Fibroblast of lung (primary cell): ENCODE measurements around the gene PLA2G3. TPM values are rescaled to one million over a fixed set of nuclear protein-coding genes. Genes with fewer than 3 reads are reported as not detected.

Experiments
- DNase-seq, 2 donors: peaks; one replicate each; pipeline versions ENCODE4 v3.0.0 to v3.0.0-alpha.2; 2010; ENCODE audit warnings: low read depth in 2 of 2
- H2AFZ ChIP-seq: 2 replicates; pipeline ENCODE4 v1.5.1; 2012; ENCODE audit warnings: low read length, control low read depth, inconsistent platforms
- H3K27ac ChIP-seq: 2 replicates; pipeline ENCODE4 v1.5.1; 2011; ENCODE audit warnings: low read length, control low read depth; ENCODE audit not compliant: insufficient read depth
- H3K27me3 ChIP-seq: 2 replicates; pipeline ENCODE4 v1.5.1; 2011; ENCODE audit warnings: mild to moderate bottlenecking, low read length; ENCODE audit not compliant: control insufficient read depth, insufficient read depth
- H3K36me3 ChIP-seq: 2 replicates; pipeline ENCODE4 v1.5.1; 2011; ENCODE audit warnings: low read length; ENCODE audit not compliant: control insufficient read depth, insufficient read depth
- H3K4me1 ChIP-seq: 2 replicates; pipeline ENCODE4 v1.5.1; 2011; ENCODE audit warnings: low read length; ENCODE audit not compliant: control insufficient read depth, insufficient read depth; ENCODE audit errors: extremely low read depth
- H3K4me2 ChIP-seq: 2 replicates; pipeline ENCODE4 v1.5.1; 2011; ENCODE audit warnings: low read length, control low read depth; ENCODE audit not compliant: insufficient read depth; ENCODE audit errors: extremely low read depth
- H3K4me3 ChIP-seq, 4 experiments: fragments of 200-600 bp in 1 of 4; sonication (generic) in 1 of 4; replicated peaks in 1 of 4; 2 replicates each; pipeline ENCODE4 v1.5.1; 2011 to 2016; ENCODE audit warnings: low read length in 4 of 4, low read depth in 3 of 4, mild to moderate bottlenecking in 3 of 4, control low read depth in 2 of 4, inconsistent platforms in 1 of 4, mixed read lengths in 1 of 4; ENCODE audit not compliant: insufficient read depth in 1 of 4; ENCODE audit errors: control extremely low read depth in 1 of 4
- H3K79me2 ChIP-seq: 2 replicates; pipeline ENCODE4 v1.5.1; 2012; ENCODE audit warnings: mild to moderate bottlenecking, low read length, inconsistent platforms; ENCODE audit not compliant: control insufficient read depth, insufficient read depth
- H3K9ac ChIP-seq: 2 replicates; pipeline ENCODE4 v1.5.1; 2011; ENCODE audit warnings: mild to moderate bottlenecking, low read length, control low read depth; ENCODE audit not compliant: insufficient read depth
- H3K9me3 ChIP-seq: 2 replicates; pipeline ENCODE4 v1.5.1; 2012; ENCODE audit warnings: low read depth, low read length; ENCODE audit not compliant: control insufficient read depth, insufficient read depth
- H4K20me1 ChIP-seq: 2 replicates; pipeline ENCODE4 v1.5.1; 2011; ENCODE audit warnings: low read length; ENCODE audit not compliant: control insufficient read depth, insufficient read depth; ENCODE audit errors: extremely low read depth
- EZH2 ChIP-seq: IDR thresholded peaks from 2 replicates; pipeline ENCODE4 v1.5.1; 2012; ENCODE audit warnings: low read length, control low read depth, mild to moderate bottlenecking; ENCODE audit errors: missing control alignments
- polyA plus RNA-seq, 2 donors: library from polyadenylated mRNA; depleted of rRNA in 1 of 2; stranded (reverse) in 1 of 2; unstranded in 1 of 2; fragments of >200 nt; gene quantifications; 2 replicates each; pipeline ENCODE4 v1.2.1, GENCODE V29; 2011 to 2012; ENCODE audit warnings: missing spikeins in 1 of 2
- total RNA-seq: library from RNA; depleted of rRNA; stranded (reverse); fragments of >200 nt; gene quantifications from 2 replicates; pipeline ENCODE4 v1.2.1, GENCODE V29; 2014
- TF ChIP-seq, protein P1 (sequence below), 2 donors: IDR thresholded peaks in 1 of 2; conservative IDR thresholded peaks in 1 of 2; 1 replicate in 1 of 2; 2 replicates in 1 of 2; pipeline ENCODE4 v1.5.1; 2011 to 2012; ENCODE audit warnings: low read length in 2 of 2, control low read depth in 1 of 2, inconsistent platforms in 1 of 2, low read depth in 1 of 2, mild to moderate bottlenecking in 1 of 2

Gene PLA2G3
- total and polyA plus RNA-seq, 2 donors (not counting 1 experiment from before 2014, with no cell fraction given): 0.18 to 0.33 TPM

DNA sequence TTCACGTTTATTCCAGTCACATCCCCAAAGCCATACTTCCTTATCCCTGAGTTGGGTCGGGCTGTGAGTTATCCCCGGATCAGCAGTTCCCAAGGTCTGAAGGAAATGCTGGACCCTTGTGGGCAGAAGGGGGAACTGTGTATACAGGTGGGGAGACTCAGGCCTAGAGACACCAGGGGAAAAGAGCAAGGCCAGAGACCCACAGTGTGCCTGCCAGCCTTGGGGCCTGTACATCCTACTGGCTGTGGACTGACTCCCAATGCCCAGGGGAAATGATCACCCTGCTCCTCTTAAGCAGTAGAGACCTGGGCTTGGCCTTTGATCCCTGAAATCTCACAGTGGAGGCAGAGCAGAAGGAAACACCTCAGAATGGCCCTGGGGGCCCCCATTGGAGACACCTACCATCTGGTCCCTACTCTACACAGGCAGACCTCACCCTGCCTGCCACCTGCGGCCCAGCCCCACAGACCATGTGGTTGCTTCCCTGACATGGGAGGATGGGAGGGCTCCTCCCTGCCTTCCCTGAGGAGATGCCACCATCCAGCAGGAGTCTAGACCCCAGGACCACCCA, 34.2 kb downstream of the PLA2G3 start:
- Histone ChIP-seq H3K4me1 (peaks cover 28% of the 10 kb centered on the region), H3K36me3 (peaks cover 24% of the 10 kb centered on the region), H3K79me2 (peaks cover 22% of the 10 kb centered on the region), H3K9me3 (no peaks in the 10 kb centered on the region), H3K27me3 (no peaks in the 10 kb centered on the region), H3K27ac (peak overlapping the region; percentile 99), H3K4me3 (peak overlapping the region; percentile 78 to 95 (median 92)), H3K4me2 (peak overlapping the region; percentile 87), H4K20me1 (no peaks in the 10 kb centered on the region), H2AFZ (no peak overlapping the region), H3K9ac (peak overlapping the region; percentile 99)
- TF ChIP-seq, protein P1, sequence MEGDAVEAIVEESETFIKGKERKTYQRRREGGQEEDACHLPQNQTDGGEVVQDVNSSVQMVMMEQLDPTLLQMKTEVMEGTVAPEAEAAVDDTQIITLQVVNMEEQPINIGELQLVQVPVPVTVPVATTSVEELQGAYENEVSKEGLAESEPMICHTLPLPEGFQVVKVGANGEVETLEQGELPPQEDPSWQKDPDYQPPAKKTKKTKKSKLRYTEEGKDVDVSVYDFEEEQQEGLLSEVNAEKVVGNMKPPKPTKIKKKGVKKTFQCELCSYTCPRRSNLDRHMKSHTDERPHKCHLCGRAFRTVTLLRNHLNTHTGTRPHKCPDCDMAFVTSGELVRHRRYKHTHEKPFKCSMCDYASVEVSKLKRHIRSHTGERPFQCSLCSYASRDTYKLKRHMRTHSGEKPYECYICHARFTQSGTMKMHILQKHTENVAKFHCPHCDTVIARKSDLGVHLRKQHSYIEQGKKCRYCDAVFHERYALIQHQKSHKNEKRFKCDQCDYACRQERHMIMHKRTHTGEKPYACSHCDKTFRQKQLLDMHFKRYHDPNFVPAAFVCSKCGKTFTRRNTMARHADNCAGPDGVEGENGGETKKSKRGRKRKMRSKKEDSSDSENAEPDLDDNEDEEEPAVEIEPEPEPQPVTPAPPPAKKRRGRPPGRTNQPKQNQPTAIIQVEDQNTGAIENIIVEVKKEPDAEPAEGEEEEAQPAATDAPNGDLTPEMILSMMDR (conservative IDR thresholded peaks at IDR 0.05 in 1 of 2, IDR thresholded peaks at IDR 0.05 in 1 of 2; ENCODE audit: low read depth in 1 of 2, low read length in 2 of 2): no peak
- no peak for TF ChIP-seq EZH2
- no peak for DNase-seq

GRCh38 chr22:31105282-31105929, 34.9 kb downstream of the PLA2G3 start:
- no peak for DNase-seq
- Histone ChIP-seq H3K27ac (peak overlapping the region; percentile 99), H3K4me3 (peak overlapping the region in 2 of 4 experiments; percentile 78 to 90)

DNA sequence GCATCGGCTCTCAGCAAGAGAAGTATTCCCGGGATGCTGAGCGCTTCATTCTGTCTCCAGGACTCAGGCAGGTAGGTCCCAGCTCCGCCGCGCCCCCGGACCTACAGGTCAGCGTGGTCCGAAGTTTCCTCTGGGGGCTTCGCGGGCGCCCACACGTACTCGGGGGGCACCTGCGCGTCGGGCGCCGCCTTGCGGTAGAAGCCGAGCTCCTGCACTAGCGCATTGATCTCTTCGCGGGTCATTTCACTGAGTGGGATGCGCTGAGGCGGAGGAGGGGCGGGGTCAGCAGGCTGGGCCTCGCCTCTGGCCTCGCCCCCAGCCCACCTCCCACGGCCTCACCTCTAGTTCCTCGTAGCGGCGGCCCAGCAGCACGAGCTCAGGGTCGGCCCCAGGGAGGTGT, 35.4 kb downstream of the PLA2G3 start:
- Histone ChIP-seq H3K27ac (no peak overlapping the region), H3K9ac (no peak overlapping the region), H3K27me3 (no peaks in the 10 kb centered on the region), H2AFZ (no peak overlapping the region), H3K4me2 (no peak overlapping the region), H3K36me3 (peaks cover 32% of the 10 kb centered on the region), H4K20me1 (no peaks in the 10 kb centered on the region), H3K79me2 (peaks cover 22% of the 10 kb centered on the region), H3K4me3 (peak overlapping the region in 1 of 4 experiments; percentile 90), H3K9me3 (no peaks in the 10 kb centered on the region), H3K4me1 (peaks cover 28% of the 10 kb centered on the region)
- TF ChIP-seq, protein P1 (conservative IDR thresholded peaks at IDR 0.05 in 1 of 2, IDR thresholded peaks at IDR 0.05 in 1 of 2; ENCODE audit: low read depth in 1 of 2, low read length in 2 of 2): peak; percentile 22 to 39
- TF ChIP-seq EZH2: no peak
- peak in 1 of 2 donors; percentile 26 for DNase-seq

More at GRCh38 chr22:31105282-31105929, 34.9 kb downstream of the PLA2G3 start:
- TF ChIP-seq, protein P1 (conservative IDR thresholded peaks at IDR 0.05 in 1 of 2, IDR thresholded peaks at IDR 0.05 in 1 of 2; ENCODE audit: low read depth in 1 of 2, low read length in 2 of 2): no peak
- no peak for TF ChIP-seq EZH2
- Histone ChIP-seq H3K9me3 (no peaks in the 10 kb centered on the region), H3K4me2 (peak overlapping the region; percentile 87), H3K36me3 (peaks cover 28% of the 10 kb centered on the region), H3K9ac (no peak overlapping the region), H2AFZ (no peak overlapping the region), H3K27me3 (no peaks in the 10 kb centered on the region), H4K20me1 (no peaks in the 10 kb centered on the region), H3K79me2 (peaks cover 22% of the 10 kb centered on the region), H3K4me1 (peaks cover 28% of the 10 kb centered on the region)
